GM23338 (cell line): ENCODE measurements around the gene SRSF11. TPM values are rescaled to one million over a fixed set of nuclear protein-coding genes. Genes with fewer than 3 reads are reported as not detected.

Experiments
- ATAC-seq: fragments of 200-7000 bp; cut with Tn5 transposase; 3 replicates; pipeline ENCODE4 v1.9.1; 2020
- DNase-seq: peaks from one replicate; pipeline ENCODE4 v3.0.0-alpha.2; 2015; ENCODE audit warnings: low spot score
- H2AFZ ChIP-seq: fragments of 200-600 bp; sonication (generic); 2 replicates; pipeline ENCODE4 v1.8.0; 2016; ENCODE audit warnings: antibody characterized with exemption, mild to moderate bottlenecking, moderate library complexity
- H3F3A ChIP-seq: fragments of 200-600 bp; sonication (generic); replicated peaks from 2 replicates; pipeline ENCODE4 v1.8.0; 2017; ENCODE audit warnings: antibody characterized with exemption, mixed run types, low read depth
- H3K27ac ChIP-seq: fragments of 200-600 bp; sonication (generic); 2 replicates; pipeline ENCODE4 v1.6.1; 2016; ENCODE audit warnings: low read depth
- H3K27me3 ChIP-seq: fragments of 200-600 bp; sonication (generic); 2 replicates; pipeline ENCODE4 v1.8.0; 2016; ENCODE audit warnings: mild to moderate bottlenecking, mixed run types, moderate library complexity; ENCODE audit not compliant: insufficient read depth
- H3K36me3 ChIP-seq: fragments of 200-600 bp; sonication (generic); 2 replicates; pipeline ENCODE4 v1.8.0; 2016; ENCODE audit warnings: mild to moderate bottlenecking; ENCODE audit not compliant: insufficient read depth
- H3K4me1 ChIP-seq: fragments of 200-600 bp; sonication (generic); 2 replicates; pipeline ENCODE4 v1.8.0; 2016; ENCODE audit warnings: mild to moderate bottlenecking, moderate library complexity; ENCODE audit not compliant: insufficient read depth
- H3K4me2 ChIP-seq: fragments of 200-600 bp; sonication (generic); 2 replicates; pipeline ENCODE4 v1.7.1; 2017; ENCODE audit warnings: mixed run types
- H3K4me3 ChIP-seq: fragments of 200-600 bp; sonication (generic); 2 replicates; pipeline ENCODE4 v1.6.1; 2016; ENCODE audit warnings: mixed run types
- H3K79me2 ChIP-seq: fragments of 200-600 bp; sonication (generic); replicated peaks from 2 replicates; pipeline ENCODE4 v1.8.0; 2017; ENCODE audit warnings: mild to moderate bottlenecking; ENCODE audit not compliant: insufficient read depth
- H3K9me2 ChIP-seq: fragments of 200-600 bp; sonication (generic); 2 replicates; pipeline ENCODE4 v1.8.0; 2017; ENCODE audit not compliant: insufficient read depth
- H4K20me1 ChIP-seq: fragments of 200-600 bp; sonication (generic); replicated peaks from 2 replicates; pipeline ENCODE4 v1.8.0; 2017; ENCODE audit warnings: mild to moderate bottlenecking; ENCODE audit not compliant: insufficient read depth
- H3K27ac Mint-ChIP-seq: 2 replicates; pipeline ENCODE4 v1.8.0; 2020; ENCODE audit warnings: inconsistent platforms, mild to moderate bottlenecking, moderate library complexity, mixed read lengths
- H3K27me3 Mint-ChIP-seq: 3 replicates; pipeline ENCODE4 v1.8.0; 2022; ENCODE audit warnings: low read depth, mild to moderate bottlenecking, moderate library complexity, mixed read lengths, inconsistent platforms; ENCODE audit not compliant: insufficient read depth, poor library complexity
- H3K36me3 Mint-ChIP-seq: 3 replicates; pipeline ENCODE4 v1.8.0; 2021; ENCODE audit warnings: low read depth, mild to moderate bottlenecking, inconsistent platforms, moderate library complexity, mixed read lengths
- H3K4me1 Mint-ChIP-seq: 3 replicates; pipeline ENCODE4 v1.8.0; 2020; ENCODE audit warnings: mild to moderate bottlenecking, inconsistent platforms, mixed read lengths
- H3K4me3 Mint-ChIP-seq: 3 replicates; pipeline ENCODE4 v1.8.0; 2021; ENCODE audit warnings: moderate library complexity, mild to moderate bottlenecking, inconsistent platforms, mixed read lengths
- H3K9me3 Mint-ChIP-seq: 3 replicates; pipeline ENCODE4 v1.8.0; 2020; ENCODE audit warnings: moderate library complexity, mild to moderate bottlenecking, inconsistent platforms, mixed read lengths
- CREB1 ChIP-seq: fragments of 250-450 bp; sonication (Bioruptor Pico); IDR thresholded peaks from 2 replicates; pipeline ENCODE4 v1.5.0; 2020; ENCODE audit warnings: low read depth, mild to moderate bottlenecking, moderate library complexity
- EZH2 ChIP-seq: fragments of 200-600 bp; sonication (generic); IDR thresholded peaks from one replicate; pipeline ENCODE4 v1.8.0; 2017; ENCODE audit warnings: antibody characterized with exemption, mild to moderate bottlenecking, low read depth; ENCODE audit not compliant: unreplicated experiment
- EZH2phosphoT487 ChIP-seq: fragments of 200-600 bp; sonication (generic); IDR thresholded peaks from one replicate; pipeline ENCODE4 v1.8.1; 2018; ENCODE audit warnings: antibody characterized with exemption; ENCODE audit not compliant: unreplicated experiment
- JUNB ChIP-seq: IDR thresholded peaks from one replicate; pipeline ENCODE4 v1.6.1; 2016; ENCODE audit warnings: antibody characterized with exemption; ENCODE audit not compliant: unreplicated experiment
- NANOG ChIP-seq: IDR thresholded peaks from 2 replicates; pipeline ENCODE4 v1.6.1; 2016; ENCODE audit warnings: antibody characterized with exemption, borderline replicate concordance
- POLR2AphosphoS5 ChIP-seq: IDR thresholded peaks from 2 replicates; pipeline ENCODE4 v1.6.1; 2016; ENCODE audit warnings: antibody characterized with exemption, low read depth
- STAT1 ChIP-seq: IDR thresholded peaks from one replicate; pipeline ENCODE4 v1.6.1; 2016; ENCODE audit warnings: antibody characterized with exemption; ENCODE audit not compliant: unreplicated experiment
- ZNF114 ChIP-seq: fragments of 250-450 bp; sonication (Bioruptor Pico); IDR thresholded peaks from 2 replicates; pipeline ENCODE4 v1.5.0; 2020; ENCODE audit warnings: mild to moderate bottlenecking, moderate library complexity
- ZNF331 ChIP-seq: fragments of 250-450 bp; sonication (Bioruptor Pico); IDR thresholded peaks from 2 replicates; pipeline ENCODE4 v1.5.0; 2020; ENCODE audit warnings: low read depth, mild to moderate bottlenecking, moderate library complexity
- polyA plus RNA-seq: library from polyadenylated mRNA; unstranded; fragments of >200 nt; fragmentation: Nextera tagmentation; extraction: Ambion mirVana; gene quantifications from 2 replicates; pipeline ENCODE4 v1.2.1, GENCODE V29; 2016
- total RNA-seq: library from RNA; depleted of rRNA; stranded (reverse); fragments of >200 nt; shearing (Covaris generic); gene quantifications from 2 replicates; pipeline ENCODE4 v1.2.3, GENCODE V29; 2014
- TF ChIP-seq, protein P1 (sequence below): IDR thresholded peaks from 2 replicates; pipeline ENCODE4 v1.6.1; 2016; ENCODE audit warnings: antibody characterized with exemption
- TF ChIP-seq, protein P2 (sequence below), 2 experiments: fragments of 200-600 bp in 1 of 2; sonication (generic) in 1 of 2; conservative IDR thresholded peaks; 2 replicates each; pipeline versions ENCODE4 v1.5.1 to v1.6.1; 2016 to 2017; ENCODE audit warnings: antibody characterized with exemption in 2 of 2, low read depth in 2 of 2, mild to moderate bottlenecking in 2 of 2, moderate library complexity in 1 of 2
- TF ChIP-seq, protein P3 (sequence below): fragments of 250-450 bp; sonication (Bioruptor Pico); IDR thresholded peaks from 2 replicates; pipeline ENCODE4 v1.5.0; 2020; ENCODE audit warnings: mild to moderate bottlenecking, moderate library complexity

Gene SRSF11
- total and polyA plus RNA-seq, 2 experiments from 2014 or later = 182 to 372 TPM

DNA sequence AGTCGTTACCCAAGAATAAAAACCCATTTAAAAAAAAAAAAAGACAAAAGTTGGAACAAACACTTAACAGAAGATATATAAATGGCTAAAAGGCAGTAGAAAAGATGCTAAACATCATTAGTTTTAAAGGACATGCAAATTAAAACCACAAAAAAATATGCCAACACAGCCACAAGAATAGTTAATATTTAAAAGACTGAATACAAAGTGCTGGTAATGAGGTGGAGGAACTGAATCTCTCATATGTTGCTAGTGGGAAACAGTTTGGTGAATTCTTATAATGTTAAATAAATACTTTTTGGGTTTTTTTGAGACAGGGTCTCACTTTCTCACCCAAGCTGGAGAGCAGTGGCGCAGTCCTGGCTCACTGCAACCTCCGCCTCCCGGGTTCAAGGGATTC, 25.8 kb upstream of the SRSF11 start (continued):
- TF ChIP-seq, protein P1, sequence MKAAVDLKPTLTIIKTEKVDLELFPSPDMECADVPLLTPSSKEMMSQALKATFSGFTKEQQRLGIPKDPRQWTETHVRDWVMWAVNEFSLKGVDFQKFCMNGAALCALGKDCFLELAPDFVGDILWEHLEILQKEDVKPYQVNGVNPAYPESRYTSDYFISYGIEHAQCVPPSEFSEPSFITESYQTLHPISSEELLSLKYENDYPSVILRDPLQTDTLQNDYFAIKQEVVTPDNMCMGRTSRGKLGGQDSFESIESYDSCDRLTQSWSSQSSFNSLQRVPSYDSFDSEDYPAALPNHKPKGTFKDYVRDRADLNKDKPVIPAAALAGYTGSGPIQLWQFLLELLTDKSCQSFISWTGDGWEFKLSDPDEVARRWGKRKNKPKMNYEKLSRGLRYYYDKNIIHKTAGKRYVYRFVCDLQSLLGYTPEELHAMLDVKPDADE = no peak
- no peak for TF ChIP-seq ZNF331

DNA sequence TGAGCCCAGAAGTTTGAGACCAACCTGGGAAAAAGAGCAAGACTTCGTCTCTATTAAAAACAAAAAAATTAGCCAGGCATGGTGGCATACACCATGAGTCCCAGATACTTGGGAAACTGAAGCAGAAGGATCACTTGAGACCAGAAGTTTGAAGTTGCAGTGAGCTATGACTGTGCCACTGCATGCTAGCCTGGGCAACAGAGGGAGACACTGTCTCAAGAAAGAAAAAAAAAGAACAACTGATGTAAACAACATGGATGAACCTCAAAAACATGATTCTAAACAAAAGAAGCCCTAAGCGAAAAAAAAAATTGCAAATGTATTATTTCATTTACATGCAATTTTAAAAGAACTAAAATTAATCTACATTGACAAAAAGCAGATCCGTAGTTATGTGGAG, 24.8 kb upstream of the SRSF11 start:
- Histone ChIP-seq H3K27ac (no peak overlapping the region), H3K27me3 (no peaks in the 10 kb centered on the region), H4K20me1 (peaks cover 26% of the 10 kb centered on the region), H3K4me1 (no peaks in the 10 kb centered on the region), H3K9me2 (no peaks in the 10 kb centered on the region), H2AFZ (no peak overlapping the region), H3K4me2 (no peak overlapping the region), H3K4me3 (no peak overlapping the region), H3F3A (no peaks in the 10 kb centered on the region), H3K79me2 (peaks cover 85% of the 10 kb centered on the region), H3K36me3 (no peaks in the 10 kb centered on the region)
- no peak for DNase-seq
- H3K4me1 Mint-ChIP-seq = no peaks in the 10 kb centered on the region
- no peaks in the 10 kb centered on the region; the same call in 2 of the 3 replicates for H3K36me3 Mint-ChIP-seq
- H3K4me3 Mint-ChIP-seq = no peak overlapping the region
- H3K27me3 Mint-ChIP-seq = no peaks in the 10 kb centered on the region
- peak overlapping the region; percentile 15; the same call in 1 of the 2 replicates for H3K27ac Mint-ChIP-seq
- TF ChIP-seq, protein P2, sequence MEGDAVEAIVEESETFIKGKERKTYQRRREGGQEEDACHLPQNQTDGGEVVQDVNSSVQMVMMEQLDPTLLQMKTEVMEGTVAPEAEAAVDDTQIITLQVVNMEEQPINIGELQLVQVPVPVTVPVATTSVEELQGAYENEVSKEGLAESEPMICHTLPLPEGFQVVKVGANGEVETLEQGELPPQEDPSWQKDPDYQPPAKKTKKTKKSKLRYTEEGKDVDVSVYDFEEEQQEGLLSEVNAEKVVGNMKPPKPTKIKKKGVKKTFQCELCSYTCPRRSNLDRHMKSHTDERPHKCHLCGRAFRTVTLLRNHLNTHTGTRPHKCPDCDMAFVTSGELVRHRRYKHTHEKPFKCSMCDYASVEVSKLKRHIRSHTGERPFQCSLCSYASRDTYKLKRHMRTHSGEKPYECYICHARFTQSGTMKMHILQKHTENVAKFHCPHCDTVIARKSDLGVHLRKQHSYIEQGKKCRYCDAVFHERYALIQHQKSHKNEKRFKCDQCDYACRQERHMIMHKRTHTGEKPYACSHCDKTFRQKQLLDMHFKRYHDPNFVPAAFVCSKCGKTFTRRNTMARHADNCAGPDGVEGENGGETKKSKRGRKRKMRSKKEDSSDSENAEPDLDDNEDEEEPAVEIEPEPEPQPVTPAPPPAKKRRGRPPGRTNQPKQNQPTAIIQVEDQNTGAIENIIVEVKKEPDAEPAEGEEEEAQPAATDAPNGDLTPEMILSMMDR (conservative IDR thresholded peaks at IDR 0.05; ENCODE audit: low read depth in 2 of 2) = no peak; a peak in 1 of 4 replicates
- TF ChIP-seq JUNB (no peak), ZNF114 (CRISPR knock-in tag) (no peak), STAT1 (no peak), CREB1 (CRISPR knock-in tag) (no peak), EZH2 (no peak), NANOG (no peak), ZNF331 (no peak), POLR2AphosphoS5 (no peak), EZH2phosphoT487 (no peak)
- TF ChIP-seq, protein P1 = no peak
- TF ChIP-seq, protein P3, sequence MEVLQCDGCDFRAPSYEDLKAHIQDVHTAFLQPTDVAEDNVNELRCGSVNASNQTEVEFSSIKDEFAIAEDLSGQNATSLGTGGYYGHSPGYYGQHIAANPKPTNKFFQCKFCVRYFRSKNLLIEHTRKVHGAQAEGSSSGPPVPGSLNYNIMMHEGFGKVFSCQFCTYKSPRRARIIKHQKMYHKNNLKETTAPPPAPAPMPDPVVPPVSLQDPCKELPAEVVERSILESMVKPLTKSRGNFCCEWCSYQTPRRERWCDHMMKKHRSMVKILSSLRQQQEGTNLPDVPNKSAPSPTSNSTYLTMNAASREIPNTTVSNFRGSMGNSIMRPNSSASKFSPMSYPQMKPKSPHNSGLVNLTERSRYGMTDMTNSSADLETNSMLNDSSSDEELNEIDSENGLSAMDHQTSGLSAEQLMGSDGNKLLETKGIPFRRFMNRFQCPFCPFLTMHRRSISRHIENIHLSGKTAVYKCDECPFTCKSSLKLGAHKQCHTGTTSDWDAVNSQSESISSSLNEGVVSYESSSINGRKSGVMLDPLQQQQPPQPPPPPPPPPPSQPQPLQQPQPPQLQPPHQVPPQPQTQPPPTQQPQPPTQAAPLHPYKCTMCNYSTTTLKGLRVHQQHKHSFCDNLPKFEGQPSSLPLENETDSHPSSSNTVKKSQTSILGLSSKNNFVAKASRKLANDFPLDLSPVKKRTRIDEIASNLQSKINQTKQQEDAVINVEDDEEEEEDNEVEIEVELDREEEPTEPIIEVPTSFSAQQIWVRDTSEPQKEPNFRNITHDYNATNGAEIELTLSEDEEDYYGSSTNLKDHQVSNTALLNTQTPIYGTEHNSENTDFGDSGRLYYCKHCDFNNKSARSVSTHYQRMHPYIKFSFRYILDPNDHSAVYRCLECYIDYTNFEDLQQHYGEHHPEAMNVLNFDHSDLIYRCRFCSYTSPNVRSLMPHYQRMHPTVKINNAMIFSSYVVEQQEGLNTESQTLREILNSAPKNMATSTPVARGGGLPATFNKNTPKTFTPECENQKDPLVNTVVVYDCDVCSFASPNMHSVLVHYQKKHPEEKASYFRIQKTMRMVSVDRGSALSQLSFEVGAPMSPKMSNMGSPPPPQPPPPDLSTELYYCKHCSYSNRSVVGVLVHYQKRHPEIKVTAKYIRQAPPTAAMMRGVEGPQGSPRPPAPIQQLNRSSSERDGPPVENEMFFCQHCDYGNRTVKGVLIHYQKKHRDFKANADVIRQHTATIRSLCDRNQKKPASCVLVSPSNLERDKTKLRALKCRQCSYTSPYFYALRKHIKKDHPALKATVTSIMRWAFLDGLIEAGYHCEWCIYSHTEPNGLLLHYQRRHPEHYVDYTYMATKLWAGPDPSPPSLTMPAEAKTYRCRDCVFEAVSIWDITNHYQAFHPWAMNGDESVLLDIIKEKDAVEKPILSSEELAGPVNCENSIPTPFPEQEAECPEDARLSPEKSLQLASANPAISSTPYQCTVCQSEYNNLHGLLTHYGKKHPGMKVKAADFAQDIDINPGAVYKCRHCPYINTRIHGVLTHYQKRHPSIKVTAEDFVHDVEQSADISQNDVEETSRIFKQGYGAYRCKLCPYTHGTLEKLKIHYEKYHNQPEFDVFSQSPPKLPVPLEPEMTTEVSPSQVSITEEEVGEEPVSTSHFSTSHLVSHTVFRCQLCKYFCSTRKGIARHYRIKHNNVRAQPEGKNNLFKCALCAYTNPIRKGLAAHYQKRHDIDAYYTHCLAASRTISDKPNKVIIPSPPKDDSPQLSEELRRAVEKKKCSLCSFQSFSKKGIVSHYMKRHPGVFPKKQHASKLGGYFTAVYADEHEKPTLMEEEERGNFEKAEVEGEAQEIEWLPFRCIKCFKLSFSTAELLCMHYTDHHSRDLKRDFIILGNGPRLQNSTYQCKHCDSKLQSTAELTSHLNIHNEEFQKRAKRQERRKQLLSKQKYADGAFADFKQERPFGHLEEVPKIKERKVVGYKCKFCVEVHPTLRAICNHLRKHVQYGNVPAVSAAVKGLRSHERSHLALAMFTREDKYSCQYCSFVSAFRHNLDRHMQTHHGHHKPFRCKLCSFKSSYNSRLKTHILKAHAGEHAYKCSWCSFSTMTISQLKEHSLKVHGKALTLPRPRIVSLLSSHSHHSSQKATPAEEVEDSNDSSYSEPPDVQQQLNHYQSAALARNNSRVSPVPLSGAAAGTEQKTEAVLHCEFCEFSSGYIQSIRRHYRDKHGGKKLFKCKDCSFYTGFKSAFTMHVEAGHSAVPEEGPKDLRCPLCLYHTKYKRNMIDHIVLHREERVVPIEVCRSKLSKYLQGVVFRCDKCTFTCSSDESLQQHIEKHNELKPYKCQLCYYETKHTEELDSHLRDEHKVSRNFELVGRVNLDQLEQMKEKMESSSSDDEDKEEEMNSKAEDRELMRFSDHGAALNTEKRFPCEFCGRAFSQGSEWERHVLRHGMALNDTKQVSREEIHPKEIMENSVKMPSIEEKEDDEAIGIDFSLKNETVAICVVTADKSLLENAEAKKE (CRISPR knock-in tag) = no peak
- no peak for ATAC-seq
- H3K9me3 Mint-ChIP-seq = no peaks in the 10 kb centered on the region
